Body of pancreas (tissue), 4 donors: ENCODE results near the gene ARCN1.

Experiments used
- CTCF ChIP-seq, 7 experiments: fragments of 450-650 bp in 4 of 7; fragments of 200-600 bp in 3 of 7; sonication (generic) in 3 of 7; IDR thresholded peaks; one replicate each; pipeline ENCODE4 v1.5.1; 2016 to 2019; ENCODE audit warnings: antibody characterized with exemption in 7 of 7
- POLR2A ChIP-seq, 3 donors: fragments of 450-650 bp; IDR thresholded peaks; one replicate each; pipeline ENCODE4 v1.6.1; 2016; ENCODE audit warnings: antibody characterized with exemption in 3 of 3, mild to moderate bottlenecking in 2 of 3

- no peak for TF ChIP-seq POLR2A (IDR thresholded peaks at IDR 0.05)
- TF ChIP-seq CTCF (IDR thresholded peaks at IDR 0.05) = no peak
Measured at GRCh38 chr11:118635642-118636041, 63.4 kb downstream of the ARCN1 start.
